Smooth muscle cell (in vitro differentiated cells): ENCODE results near the gene PID1. TPM values are rescaled to one million over a fixed set of nuclear protein-coding genes. Genes with fewer than 3 reads are reported as not detected.
A peak's percentile ranks its signal among the peaks of the same experiment; 100 is the strongest.

Source experiments
- DNase-seq: peaks from one replicate; lab custom pipeline; 2025; ENCODE audit not compliant: unreplicated experiment; lab: John Stamatoyannopoulos, UW
- H2AFZ ChIP-seq: fragments of 200-600 bp; sonication (generic); 2 replicates; pipeline ENCODE4 v1.6.0; 2016; ENCODE audit warnings: antibody characterized with exemption, low read depth, mild to moderate bottlenecking
- H3F3A ChIP-seq: fragments of 200-600 bp; sonication (generic); 2 replicates; pipeline ENCODE4 v1.6.0; 2017; ENCODE audit warnings: antibody characterized with exemption, low read depth
- H3K27ac ChIP-seq: fragments of 200-600 bp; sonication (generic); 2 replicates; pipeline ENCODE4 v1.5.1; 2016; ENCODE audit warnings: low read depth, mild to moderate bottlenecking
- H3K27me3 ChIP-seq: fragments of 200-600 bp; sonication (generic); 2 replicates; pipeline ENCODE4 v1.6.1; 2016; ENCODE audit warnings: low read depth, mild to moderate bottlenecking
- H3K36me3 ChIP-seq: fragments of 200-600 bp; sonication (generic); 2 replicates; pipeline ENCODE4 v1.5.1; 2016; ENCODE audit warnings: low read depth
- H3K4me1 ChIP-seq: fragments of 200-600 bp; sonication (generic); 2 replicates; pipeline ENCODE4 v1.5.1; 2016; ENCODE audit warnings: low read depth
- H3K4me2 ChIP-seq: fragments of 200-600 bp; sonication (generic); 2 replicates; pipeline ENCODE4 v1.6.0; 2016; ENCODE audit warnings: mild to moderate bottlenecking
- H3K4me3 ChIP-seq: fragments of 200-600 bp; sonication (generic); 2 replicates; pipeline ENCODE4 v1.5.1; 2016; ENCODE audit warnings: mild to moderate bottlenecking
- H3K79me2 ChIP-seq: fragments of 200-600 bp; sonication (generic); 2 replicates; pipeline ENCODE4 v1.6.0; 2016; ENCODE audit warnings: low read depth, mild to moderate bottlenecking
- H3K9ac ChIP-seq: fragments of 200-600 bp; sonication (generic); 2 replicates; pipeline ENCODE4 v1.6.0; 2016; ENCODE audit warnings: low read depth
- H3K9me3 ChIP-seq: fragments of 200-600 bp; sonication (generic); replicated peaks from 2 replicates; pipeline ENCODE4 v1.5.1; 2016; ENCODE audit warnings: low read depth
- H4K20me1 ChIP-seq: fragments of 200-600 bp; sonication (generic); 2 replicates; pipeline ENCODE4 v1.6.0; 2016; ENCODE audit warnings: low read depth
- CTCF ChIP-seq: fragments of 200-600 bp; sonication (generic); IDR thresholded peaks from 2 replicates; pipeline ENCODE4 v1.5.1; 2017; ENCODE audit warnings: borderline replicate concordance, mild to moderate bottlenecking, antibody characterized with exemption; ENCODE audit not compliant: insufficient read depth, poor library complexity, severe bottlenecking
- WGBS: methylation state at CpG from one replicate; pipeline ENCODE4 v1.1.7; 2016; ENCODE audit warnings: low lambda C conversion rate; 5-methylcytosine and 5-hydroxymethylcytosine counted together
- polyA plus RNA-seq: library from polyadenylated mRNA; unstranded; fragments of >200 nt; fragmentation: Nextera tagmentation; extraction: Ambion mirVana; gene quantifications from 2 replicates; pipeline ENCODE4 v1.2.1, GENCODE V29; 2016
- total RNA-seq: library from RNA; depleted of rRNA; stranded (reverse); fragments of >200 nt; gene quantifications from 2 replicates; pipeline ENCODE4 v1.2.3, GENCODE V29; 2014

PID1 gene
- total and polyA plus RNA-seq, 2 experiments from 2014 or later = 18.1 to 45.3 TPM

GRCh38 chr2:229297247-229297646, 26.2 kb upstream of the PID1 start:
- H3K9me3 ChIP-seq = no peaks in the 10 kb centered on the region
- no peaks in the 10 kb centered on the region for H3K4me1 ChIP-seq
- H3K27ac ChIP-seq = no peak overlapping the region
- no peaks in the 10 kb centered on the region for H4K20me1 ChIP-seq
- WGBS = 66% methylated on average over 6 of the region's 6 CpGs
- peak overlapping the region; percentile 74 for H2AFZ ChIP-seq
- no peaks in the 10 kb centered on the region for H3K36me3 ChIP-seq
- TF ChIP-seq CTCF = no peak
- no peak overlapping the region for H3K4me2 ChIP-seq
- no peak for DNase-seq
- no peaks in the 10 kb centered on the region for H3F3A ChIP-seq
- H3K9ac ChIP-seq = no peak overlapping the region
- H3K4me3 ChIP-seq = no peak overlapping the region
- H3K27me3 ChIP-seq = no peaks in the 10 kb centered on the region
- H3K79me2 ChIP-seq = no peaks in the 10 kb centered on the region

- DNase-seq = no peak
- Histone ChIP-seq H3K4me1 (no peaks in the 10 kb centered on the region), H3K9ac (no peak overlapping the region), H3K27ac (no peak overlapping the region), H3K27me3 (no peaks in the 10 kb centered on the region), H3K9me3 (no peaks in the 10 kb centered on the region), H3K79me2 (no peaks in the 10 kb centered on the region), H4K20me1 (no peaks in the 10 kb centered on the region), H3F3A (no peaks in the 10 kb centered on the region), H3K4me2 (no peak overlapping the region), H2AFZ (no peak overlapping the region), H3K4me3 (no peak overlapping the region), H3K36me3 (no peaks in the 10 kb centered on the region)
- TF ChIP-seq CTCF = no peak
- WGBS = 74% methylated on average over 3 of the region's 3 CpGs
Observed at GRCh38 chr2:229296536-229296935, 25.4 kb upstream of the PID1 start.

GRCh38 chr2:229296016-229296415, 24.9 kb upstream of the PID1 start:
- Histone ChIP-seq H3K36me3 (no peaks in the 10 kb centered on the region), H3K9me3 (no peaks in the 10 kb centered on the region), H3F3A (no peaks in the 10 kb centered on the region), H3K9ac (no peak overlapping the region), H3K27ac (no peak overlapping the region), H4K20me1 (no peaks in the 10 kb centered on the region), H3K79me2 (no peaks in the 10 kb centered on the region), H3K27me3 (no peaks in the 10 kb centered on the region), H2AFZ (no peak overlapping the region), H3K4me1 (no peaks in the 10 kb centered on the region), H3K4me3 (no peak overlapping the region), H3K4me2 (peak overlapping the region; percentile 41)
- no peak for DNase-seq
- TF ChIP-seq CTCF = no peak

GRCh38 chr2:229287823-229288222, 16.7 kb upstream of the PID1 start:
- Histone ChIP-seq H3K79me2 (no peaks in the 10 kb centered on the region), H3K9ac (no peak overlapping the region), H3K4me3 (no peak overlapping the region), H3K27ac (no peak overlapping the region), H3K4me2 (no peak overlapping the region), H3K36me3 (peaks cover 2% of the 10 kb centered on the region), H2AFZ (no peak overlapping the region), H3K9me3 (no peaks in the 10 kb centered on the region), H3F3A (no peaks in the 10 kb centered on the region), H3K27me3 (no peaks in the 10 kb centered on the region), H4K20me1 (no peaks in the 10 kb centered on the region), H3K4me1 (no peaks in the 10 kb centered on the region)
- no peak for TF ChIP-seq CTCF
- DNase-seq = no peak
- 67% methylated on average over 1 of the region's 1 CpG for WGBS
